OCI-LY3 (cell line): Measurements from ENCODE around the gene REEP6.

Experiments used
- H2AFZ ChIP-seq: fragments of 200-600, 300-600 bp; shearing (Covaris generic); 2 replicates; pipeline ENCODE4 v1.6.0; 2014; ENCODE audit warnings: antibody characterized with exemption, low read depth, low read length
- H3K27ac ChIP-seq: fragments of 200-600, 300-600 bp; sonication (generic); 2 replicates; pipeline ENCODE4 v1.5.1; 2014; ENCODE audit warnings: mild to moderate bottlenecking, low read length, moderate library complexity, mixed read lengths
- H3K27me3 ChIP-seq: fragments of 200-600, 300-600 bp; sonication (generic); 2 replicates; pipeline ENCODE4 v1.6.1; 2014; ENCODE audit warnings: low read depth, low read length, mixed read lengths
- H3K36me3 ChIP-seq: fragments of 200-600, 300-600 bp; sonication (generic); replicated peaks from 2 replicates; pipeline ENCODE3; 2014; ENCODE audit warnings: low read depth, low read length, mixed read lengths
- H3K4me1 ChIP-seq: fragments of 300-600, 200-600 bp; sonication (generic); 2 replicates; pipeline ENCODE4 v1.6.1; 2014; ENCODE audit warnings: low read length, mixed read lengths
- H3K4me2 ChIP-seq: fragments of 200-600, 300-600 bp; sonication (generic); 2 replicates; pipeline ENCODE4 v1.6.1; 2014; ENCODE audit warnings: low read length, mixed read lengths
- H3K4me3 ChIP-seq: fragments of 300-600, 200-600 bp; sonication (generic); 2 replicates; pipeline ENCODE4 v1.5.1; 2014; ENCODE audit warnings: antibody characterized with exemption, mild to moderate bottlenecking, low read length, moderate library complexity
- H3K79me2 ChIP-seq: fragments of 300-600, 200-600 bp; shearing (Covaris generic); 2 replicates; pipeline ENCODE4 v1.6.1; 2014; ENCODE audit warnings: mild to moderate bottlenecking, low read length, mixed read lengths
- H3K9ac ChIP-seq: fragments of 300-600, 200-600 bp; shearing (Covaris generic); 2 replicates; pipeline ENCODE4 v1.6.0; 2014; ENCODE audit warnings: mild to moderate bottlenecking, low read length, moderate library complexity
- H3K9me3 ChIP-seq: fragments of 200-600, 300-600 bp; shearing (Covaris generic); 2 replicates; pipeline ENCODE4 v1.6.1; 2014; ENCODE audit warnings: low read length, mixed read lengths; ENCODE audit not compliant: insufficient read depth
- H4K20me1 ChIP-seq: fragments of 200-600, 300-600 bp; sonication (generic); 2 replicates; pipeline ENCODE4 v1.6.1; 2016; ENCODE audit warnings: low read length, mixed read lengths; ENCODE audit not compliant: insufficient read depth
- EZH2phosphoT487 ChIP-seq: fragments of 200-600 bp; shearing (Covaris generic); IDR thresholded peaks from 2 replicates; pipeline ENCODE4 v1.6.1; 2018; ENCODE audit warnings: antibody characterized with exemption, mixed run types, low read depth
- TF ChIP-seq, protein P1 (sequence below): fragments of 200-600, 300-600 bp; sonication (generic); IDR thresholded peaks from 2 replicates; pipeline ENCODE4 v1.5.1; 2014; ENCODE audit warnings: antibody characterized with exemption, low read length, low read depth

The REEP6 gene

DNA sequence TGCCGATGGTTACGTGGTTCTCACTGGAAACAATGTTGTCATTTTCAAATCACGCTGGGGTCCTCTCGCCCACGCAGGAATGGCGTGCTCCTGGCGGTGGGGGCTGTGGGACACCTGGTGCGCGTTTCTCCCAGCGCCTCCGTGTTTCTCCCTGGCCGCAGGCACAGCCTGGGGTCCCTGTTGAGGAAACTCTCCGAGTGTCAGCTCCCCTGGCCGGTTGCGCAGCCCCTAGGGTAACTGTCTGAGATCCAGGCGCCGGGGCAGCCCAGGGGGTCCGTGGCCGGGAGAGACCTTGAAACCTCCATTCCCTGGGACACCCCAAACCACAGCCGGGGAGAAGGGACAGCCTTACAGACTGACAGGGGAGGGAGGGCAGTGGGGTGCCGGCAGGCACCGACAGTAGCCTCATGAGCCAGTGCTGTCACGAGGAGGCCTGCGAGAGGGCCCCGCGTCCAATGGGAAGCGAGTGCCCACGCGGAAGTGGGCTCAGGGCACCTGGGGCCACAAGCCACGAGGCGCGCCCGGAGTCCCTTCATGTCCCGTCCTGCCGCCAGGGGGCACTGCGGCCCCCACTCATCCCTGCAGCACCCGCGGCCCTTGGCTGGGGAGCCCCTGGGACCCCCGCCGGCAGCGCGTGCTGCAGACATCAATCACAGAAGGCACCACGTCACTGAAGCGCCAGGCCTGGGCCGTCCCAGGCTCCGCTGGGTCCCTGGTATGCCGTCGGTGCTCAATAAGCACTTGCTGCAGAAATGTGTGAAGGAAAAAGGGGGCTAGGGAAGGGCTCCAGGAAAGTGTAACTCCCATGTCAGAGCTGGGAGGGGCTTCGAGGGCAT is 12.3 kb downstream of the REEP6 start:
- Histone ChIP-seq H3K4me2 (no peak overlapping the region), H2AFZ (no peak overlapping the region), H3K9ac (no peak overlapping the region), H4K20me1 (no peaks in the 10 kb centered on the region), H3K36me3 (no peaks in the 10 kb centered on the region), H3K27me3 (peaks cover 4% of the 10 kb centered on the region; the same call in 1 of the 2 replicates), H3K4me1 (no peaks in the 10 kb centered on the region), H3K4me3 (no peak overlapping the region), H3K27ac (no peak overlapping the region), H3K79me2 (no peaks in the 10 kb centered on the region), H3K9me3 (no peaks in the 10 kb centered on the region)
- TF ChIP-seq, protein P1, sequence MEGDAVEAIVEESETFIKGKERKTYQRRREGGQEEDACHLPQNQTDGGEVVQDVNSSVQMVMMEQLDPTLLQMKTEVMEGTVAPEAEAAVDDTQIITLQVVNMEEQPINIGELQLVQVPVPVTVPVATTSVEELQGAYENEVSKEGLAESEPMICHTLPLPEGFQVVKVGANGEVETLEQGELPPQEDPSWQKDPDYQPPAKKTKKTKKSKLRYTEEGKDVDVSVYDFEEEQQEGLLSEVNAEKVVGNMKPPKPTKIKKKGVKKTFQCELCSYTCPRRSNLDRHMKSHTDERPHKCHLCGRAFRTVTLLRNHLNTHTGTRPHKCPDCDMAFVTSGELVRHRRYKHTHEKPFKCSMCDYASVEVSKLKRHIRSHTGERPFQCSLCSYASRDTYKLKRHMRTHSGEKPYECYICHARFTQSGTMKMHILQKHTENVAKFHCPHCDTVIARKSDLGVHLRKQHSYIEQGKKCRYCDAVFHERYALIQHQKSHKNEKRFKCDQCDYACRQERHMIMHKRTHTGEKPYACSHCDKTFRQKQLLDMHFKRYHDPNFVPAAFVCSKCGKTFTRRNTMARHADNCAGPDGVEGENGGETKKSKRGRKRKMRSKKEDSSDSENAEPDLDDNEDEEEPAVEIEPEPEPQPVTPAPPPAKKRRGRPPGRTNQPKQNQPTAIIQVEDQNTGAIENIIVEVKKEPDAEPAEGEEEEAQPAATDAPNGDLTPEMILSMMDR: peak; percentile 68
- TF ChIP-seq EZH2phosphoT487: no peak

DNA sequence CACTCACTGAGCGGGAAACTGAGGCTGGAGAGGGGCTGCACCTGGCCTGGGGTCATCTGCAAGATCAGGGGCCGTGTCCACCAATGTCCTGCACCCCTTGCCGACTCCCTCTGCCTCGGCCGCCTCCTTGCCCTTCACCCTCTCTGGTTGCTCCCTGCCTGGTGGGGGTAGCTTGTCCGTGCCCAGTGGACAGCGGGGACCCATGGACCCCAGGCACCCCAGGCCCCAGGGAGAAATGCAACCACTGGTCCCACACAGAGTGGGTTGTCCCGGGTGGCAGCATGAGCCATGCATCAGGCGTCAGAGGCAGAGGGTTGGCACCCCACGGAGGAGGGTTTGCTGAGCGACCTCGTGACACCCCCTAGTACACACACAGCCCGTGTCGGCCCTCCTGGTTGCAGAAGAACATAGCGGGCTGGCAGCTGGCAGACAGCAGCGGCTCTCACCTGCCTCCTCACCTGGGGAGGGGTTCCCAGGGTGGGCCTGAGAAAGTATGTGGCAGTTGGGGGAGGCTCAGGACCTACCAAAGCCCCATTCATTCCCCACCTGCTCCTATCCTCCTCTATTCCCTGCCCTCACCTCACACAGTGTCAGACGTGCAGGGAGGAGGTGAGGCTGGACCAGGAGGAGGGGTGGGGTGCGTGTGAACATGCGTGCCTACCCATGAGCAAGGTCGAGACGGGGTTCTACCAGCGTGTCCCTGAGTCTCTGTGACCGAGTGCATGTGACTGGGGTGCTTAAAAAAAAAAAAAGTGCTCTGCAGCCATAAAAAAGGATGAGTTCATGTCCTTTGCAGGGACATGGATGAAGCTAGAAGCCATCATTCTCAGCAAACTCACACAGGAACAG is 13.2 kb downstream of the REEP6 start:
- no peak for TF ChIP-seq EZH2phosphoT487
- TF ChIP-seq, protein P1: no peak
- H4K20me1 ChIP-seq: no peaks in the 10 kb centered on the region
- H3K27me3 ChIP-seq: peaks cover 4% of the 10 kb centered on the region; the same call in 1 of the 2 replicates
- no peaks in the 10 kb centered on the region for H3K36me3 ChIP-seq
- H3K9me3 ChIP-seq: no peaks in the 10 kb centered on the region
- no peaks in the 10 kb centered on the region for H3K4me1 ChIP-seq
- no peak overlapping the region for H3K27ac ChIP-seq
- H2AFZ ChIP-seq: no peak overlapping the region
- H3K4me2 ChIP-seq: no peak overlapping the region
- H3K4me3 ChIP-seq: no peak overlapping the region
- H3K79me2 ChIP-seq: no peaks in the 10 kb centered on the region
- no peak overlapping the region for H3K9ac ChIP-seq

DNA sequence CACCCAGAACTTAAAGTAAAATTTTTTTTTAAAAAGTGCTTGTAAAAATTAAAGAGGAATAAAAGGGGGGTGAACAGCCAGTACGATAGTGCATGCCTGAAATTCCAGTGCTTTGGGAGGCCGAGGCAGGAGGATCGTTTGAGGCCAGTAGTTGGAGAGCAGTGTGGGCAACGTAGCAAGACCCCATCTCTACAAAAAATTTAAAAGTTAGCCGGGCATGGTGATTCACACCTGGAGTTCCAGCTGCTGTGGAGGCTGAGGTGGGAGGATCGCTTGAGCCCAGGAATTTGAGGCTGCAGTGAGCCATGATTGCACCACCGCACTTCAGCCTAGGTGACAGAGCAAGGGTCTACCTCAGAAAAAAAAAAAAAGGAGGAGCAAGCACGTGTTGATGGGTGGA is 14.0 kb downstream of the REEP6 start:
- Histone ChIP-seq H3K4me3 (no peak overlapping the region), H3K79me2 (no peaks in the 10 kb centered on the region), H2AFZ (no peak overlapping the region), H3K27ac (no peak overlapping the region), H3K4me1 (no peaks in the 10 kb centered on the region), H4K20me1 (no peaks in the 10 kb centered on the region), H3K9ac (no peak overlapping the region), H3K36me3 (no peaks in the 10 kb centered on the region), H3K27me3 (peaks cover 4% of the 10 kb centered on the region; the same call in 1 of the 2 replicates), H3K4me2 (no peak overlapping the region), H3K9me3 (no peaks in the 10 kb centered on the region)
- TF ChIP-seq, protein P1: no peak
- TF ChIP-seq EZH2phosphoT487: no peak
